BLaER1 treated with 17β-estradiol and CSF1 and Interleukin-3, amounts not matched to agents 10 nM and 100 nM (cell line): Measurements from ENCODE around the gene NEMP1.
A peak's percentile ranks its signal among the peaks of the same experiment; 100 is the strongest.

ENCODE experiments used
- H3K27ac ChIP-seq, 11 experiments: shearing (Covaris generic); formaldehyde crosslinking; 2 replicates each; pipeline ENCODE4 v1.8.1; 2022
- H3K27me3 ChIP-seq, 11 experiments: shearing (Covaris generic); formaldehyde crosslinking; 2 replicates each; pipeline ENCODE4 v1.8.1; 2022
- H3K36me3 ChIP-seq, 11 experiments: shearing (Covaris generic); formaldehyde crosslinking; 2 replicates each; pipeline ENCODE4 v1.8.1; 2022
- H3K4me1 ChIP-seq, 10 experiments: shearing (Covaris generic); formaldehyde crosslinking; 2 replicates each; pipeline ENCODE4 v1.8.1; 2022
- H3K4me2 ChIP-seq, 11 experiments: shearing (Covaris generic); formaldehyde crosslinking; 2 replicates each; pipeline ENCODE4 v1.8.1; 2022
- H3K4me3 ChIP-seq, 10 experiments: shearing (Covaris generic); formaldehyde crosslinking; 2 replicates each; pipeline ENCODE4 v1.8.1; 2022
- H3K9ac ChIP-seq, 11 experiments: shearing (Covaris generic); formaldehyde crosslinking; 2 replicates each; pipeline ENCODE4 v1.8.1; 2022
- H3K9me3 ChIP-seq, 11 experiments: shearing (Covaris generic); formaldehyde crosslinking; replicated peaks in 1 of 11; 2 replicates each; pipeline ENCODE4 v1.8.1; 2022
- H4K20me1 ChIP-seq, 11 experiments: shearing (Covaris generic); formaldehyde crosslinking; 2 replicates each; pipeline ENCODE4 v1.8.1; 2022
- Cebpa-rat ChIP-seq, 11 experiments: shearing (Covaris generic); IDR thresholded peaks; 2 replicates each; pipeline ENCODE4 v1.8.1; 2022

Gene NEMP1

GRCh38 chr12:57049119-57049446 is 29.5 kb downstream of the NEMP1 start:
- no peaks in the 10 kb centered on the region; a peak in 1 of 22 replicates for H4K20me1 ChIP-seq
- H3K9ac ChIP-seq: no peak overlapping the region

GRCh38 chr12:57048423-57049118 is 30.0 kb downstream of the NEMP1 start:
- H3K4me3 ChIP-seq: no peak overlapping the region
- no peaks in the 10 kb centered on the region for H3K9me3 ChIP-seq
- H3K27ac ChIP-seq: peak overlapping the region in 8 of 11 experiments; percentile 28 to 81 (median 62); a peak in 14 of 22 replicates
- H3K9ac ChIP-seq: peak overlapping the region in 2 of 11 experiments; percentile 38 to 58; a peak in 2 of 22 replicates
- no peaks in the 10 kb centered on the region for H3K27me3 ChIP-seq
- peaks cover 9 to 57% (median 40%) of the 10 kb centered on the region in 10 experiments; a peak in 18 of 20 replicates for H3K4me1 ChIP-seq
- no peaks in the 10 kb centered on the region; a peak in 1 of 22 replicates for H4K20me1 ChIP-seq
- no peaks in the 10 kb centered on the region for H3K36me3 ChIP-seq
- H3K4me2 ChIP-seq: peak overlapping the region in 8 of 11 experiments; percentile 57 to 95 (median 92); a peak in 15 of 22 replicates
- TF ChIP-seq Cebpa-rat (IDR thresholded peaks at IDR 0.05): no peak

More at GRCh38 chr12:57049119-57049446, 29.5 kb downstream of the NEMP1 start:
- Histone ChIP-seq H3K36me3 (peaks cover 0 to 4% (median under 1%) of the 10 kb centered on the region in 11 experiments; a peak in 5 of 22 replicates), H3K27me3 (no peaks in the 10 kb centered on the region), H3K4me3 (no peak overlapping the region), H3K27ac (peak overlapping the region in 3 of 11 experiments; percentile 70 to 81 (median 80); a peak in 5 of 22 replicates), H3K4me2 (peak overlapping the region in 7 of 11 experiments; percentile 14 to 95 (median 93); a peak in 12 of 22 replicates), H3K9me3 (peaks cover 0 to 4% (median 2%) of the 10 kb centered on the region in 11 experiments; a peak in 4 of 22 replicates), H3K4me1 (peaks cover 9 to 57% (median 40%) of the 10 kb centered on the region in 10 experiments; a peak in 18 of 20 replicates)
- no peak for TF ChIP-seq Cebpa-rat (IDR thresholded peaks at IDR 0.05)

- Histone ChIP-seq H3K4me2 (peak overlapping the region; percentile 15 to 95 (median 89); a peak in 19 of 22 replicates), H3K4me1 (peaks cover 9 to 57% (median 40%) of the 10 kb centered on the region in 10 experiments; a peak in 18 of 20 replicates), H3K36me3 (no peaks in the 10 kb centered on the region), H3K27me3 (no peaks in the 10 kb centered on the region), H3K9me3 (no peaks in the 10 kb centered on the region), H3K9ac (peak overlapping the region in 4 of 11 experiments; percentile 32 to 65 (median 48); a peak in 6 of 22 replicates), H3K4me3 (peak overlapping the region in 3 of 10 experiments; percentile 22 to 32 (median 31); a peak in 5 of 20 replicates), H3K27ac (peak overlapping the region in 10 of 11 experiments; percentile 15 to 81 (median 52); a peak in 17 of 22 replicates), H4K20me1 (no peaks in the 10 kb centered on the region; a peak in 1 of 22 replicates)
- no peak for TF ChIP-seq Cebpa-rat (IDR thresholded peaks at IDR 0.05)
Measured at GRCh38 chr12:57047981-57048380, 30.6 kb downstream of the NEMP1 start.

GRCh38 chr12:57046947-57047890 is 31.4 kb downstream of the NEMP1 start:
- Histone ChIP-seq H3K4me2 (peak overlapping the region; percentile 15 to 95 (median 89); a peak in 20 of 22 replicates), H3K27ac (peak overlapping the region in 10 of 11 experiments; percentile 15 to 81 (median 54); a peak in 17 of 22 replicates), H3K36me3 (no peaks in the 10 kb centered on the region), H3K4me1 (peaks cover 9 to 57% (median 40%) of the 10 kb centered on the region in 10 experiments; a peak in 18 of 20 replicates), H3K9ac (peak overlapping the region in 5 of 11 experiments; percentile 32 to 65 (median 41); a peak in 8 of 22 replicates), H3K4me3 (peak overlapping the region in 3 of 10 experiments; percentile 22 to 32 (median 31); a peak in 5 of 20 replicates), H3K27me3 (no peaks in the 10 kb centered on the region), H4K20me1 (no peaks in the 10 kb centered on the region; a peak in 1 of 22 replicates), H3K9me3 (no peaks in the 10 kb centered on the region)
- TF ChIP-seq Cebpa-rat (IDR thresholded peaks at IDR 0.05): peak in 9 of 11 experiments; percentile 30 to 65 (median 41); a peak in 6 of 22 replicates

GRCh38 chr12:57046086-57046791 is 32.4 kb downstream of the NEMP1 start:
- Histone ChIP-seq H3K27ac (peak overlapping the region in 7 of 11 experiments; percentile 28 to 81 (median 70); a peak in 12 of 22 replicates), H3K4me2 (peak overlapping the region in 8 of 11 experiments; percentile 57 to 95 (median 92); a peak in 15 of 22 replicates), H3K9ac (peak overlapping the region in 4 of 11 experiments; percentile 1 to 65 (median 45); a peak in 3 of 22 replicates), H3K4me1 (peaks cover 9 to 60% (median 40%) of the 10 kb centered on the region in 10 experiments; a peak in 18 of 20 replicates), H3K36me3 (no peaks in the 10 kb centered on the region), H3K4me3 (peak overlapping the region in 1 of 10 experiments; percentile 17; a peak in 1 of 20 replicates), H3K27me3 (no peaks in the 10 kb centered on the region), H3K9me3 (no peaks in the 10 kb centered on the region), H4K20me1 (no peaks in the 10 kb centered on the region; a peak in 1 of 22 replicates)
- TF ChIP-seq Cebpa-rat (IDR thresholded peaks at IDR 0.05): no peak

- H3K27ac ChIP-seq: no peak overlapping the region
- H3K4me3 ChIP-seq: no peak overlapping the region
- H3K36me3 ChIP-seq: no peaks in the 10 kb centered on the region
- H3K4me2 ChIP-seq: no peak overlapping the region
- no peaks in the 10 kb centered on the region for H3K27me3 ChIP-seq
- H4K20me1 ChIP-seq: no peaks in the 10 kb centered on the region; a peak in 1 of 22 replicates
- H3K9me3 ChIP-seq: no peaks in the 10 kb centered on the region
- H3K9ac ChIP-seq: no peak overlapping the region
- H3K4me1 ChIP-seq: peaks cover 9 to 61% (median 43%) of the 10 kb centered on the region in 10 experiments; a peak in 18 of 20 replicates
- no peak for TF ChIP-seq Cebpa-rat (IDR thresholded peaks at IDR 0.05)
Measured at GRCh38 chr12:57044889-57045288, 33.7 kb downstream of the NEMP1 start.

GRCh38 chr12:57044468-57044867 is 34.1 kb downstream of the NEMP1 start:
- TF ChIP-seq Cebpa-rat (IDR thresholded peaks at IDR 0.05): no peak
- Histone ChIP-seq H3K9ac (no peak overlapping the region), H3K27ac (no peak overlapping the region), H3K4me2 (no peak overlapping the region), H3K4me1 (peaks cover 9 to 59% (median 41%) of the 10 kb centered on the region in 10 experiments; a peak in 18 of 20 replicates), H3K27me3 (no peaks in the 10 kb centered on the region), H4K20me1 (no peaks in the 10 kb centered on the region; a peak in 1 of 22 replicates), H3K9me3 (no peaks in the 10 kb centered on the region), H3K4me3 (no peak overlapping the region), H3K36me3 (no peaks in the 10 kb centered on the region)

- no peak overlapping the region for H3K4me2 ChIP-seq
- no peak overlapping the region for H3K4me3 ChIP-seq
- H3K27ac ChIP-seq: no peak overlapping the region
- H4K20me1 ChIP-seq: no peaks in the 10 kb centered on the region; a peak in 1 of 22 replicates
- no peaks in the 10 kb centered on the region for H3K9me3 ChIP-seq
- no peaks in the 10 kb centered on the region for H3K36me3 ChIP-seq
- no peak overlapping the region for H3K9ac ChIP-seq
- peaks cover 8 to 49% (median 24%) of the 10 kb centered on the region in 10 experiments; a peak in 18 of 20 replicates for H3K4me1 ChIP-seq
- no peaks in the 10 kb centered on the region for H3K27me3 ChIP-seq
- TF ChIP-seq Cebpa-rat (IDR thresholded peaks at IDR 0.05): no peak
Measured at GRCh38 chr12:57042695-57043094, 35.9 kb downstream of the NEMP1 start.
